Keratinocyte (primary cell): Measurements from ENCODE around the gene TCEA2. TPM values are rescaled to one million over a fixed set of nuclear protein-coding genes. Genes with fewer than 3 reads are reported as not detected.

ENCODE experiments used
- DNase-seq: peaks from one replicate; pipeline ENCODE4 v3.0.0-alpha.2; 2011; ENCODE audit warnings: low read depth, missing footprints, low spot score
- FAIRE-seq: peaks from 2 replicates; lab custom pipeline; 2011; peaks lifted over from hg19 to GRCh38; lab: Jason Lieb, UNC
- H2AFZ ChIP-seq: 2 replicates; pipeline ENCODE4 v1.6.0; 2012; ENCODE audit warnings: low read length, control low read depth, inconsistent platforms; ENCODE audit not compliant: control insufficient read depth
- H3K27ac ChIP-seq: 2 replicates; pipeline ENCODE4 v1.5.1; 2011; ENCODE audit warnings: low read length; ENCODE audit not compliant: control insufficient read depth, insufficient read depth
- H3K27me3 ChIP-seq: 3 replicates; pipeline ENCODE4 v1.6.0; 2011; ENCODE audit warnings: low read length; ENCODE audit not compliant: control insufficient read depth, insufficient read depth; ENCODE audit errors: extremely low read depth
- H3K36me3 ChIP-seq, 2 experiments: 2 replicates in 1 of 2; 3 replicates in 1 of 2; pipeline ENCODE4 v1.5.1; 2011; ENCODE audit warnings: low read length in 2 of 2, mild to moderate bottlenecking in 1 of 2; ENCODE audit not compliant: control insufficient read depth in 2 of 2, insufficient read depth in 2 of 2; ENCODE audit errors: extremely low read depth in 1 of 2
- H3K4me1 ChIP-seq: 3 replicates; pipeline ENCODE4 v1.5.1; 2011; ENCODE audit warnings: low read length; ENCODE audit not compliant: control insufficient read depth, insufficient read depth; ENCODE audit errors: extremely low read depth
- H3K4me2 ChIP-seq: 3 replicates; pipeline ENCODE4 v1.6.0; 2011; ENCODE audit warnings: low read depth, low read length; ENCODE audit not compliant: control insufficient read depth, insufficient read depth; ENCODE audit errors: extremely low read depth
- H3K4me3 ChIP-seq, 3 experiments: fragments of 200-600 bp in 1 of 3; sonication (generic) in 1 of 3; 2 replicates in 2 of 3; 3 replicates in 1 of 3; pipeline ENCODE4 v1.5.1; 2011 to 2016; ENCODE audit warnings: low read length in 3 of 3, mild to moderate bottlenecking in 3 of 3, control low read depth in 2 of 3, inconsistent platforms in 1 of 3, low read depth in 1 of 3, mixed read lengths in 1 of 3, mixed run types in 1 of 3, moderate library complexity in 1 of 3; ENCODE audit not compliant: control insufficient read depth in 2 of 3, insufficient read depth in 2 of 3; ENCODE audit errors: extremely low read depth in 1 of 3
- H3K79me2 ChIP-seq: 2 replicates; pipeline ENCODE4 v1.6.0; 2012; ENCODE audit warnings: low read length; ENCODE audit not compliant: control insufficient read depth, insufficient read depth
- H3K9ac ChIP-seq: 3 replicates; pipeline ENCODE4 v1.6.0; 2011; ENCODE audit warnings: low read length; ENCODE audit not compliant: control insufficient read depth, insufficient read depth; ENCODE audit errors: extremely low read depth
- H3K9me1 ChIP-seq: 3 replicates; pipeline ENCODE4 v1.6.0; 2011; ENCODE audit warnings: low read length; ENCODE audit not compliant: control insufficient read depth, insufficient read depth; ENCODE audit errors: extremely low read depth
- H3K9me3 ChIP-seq: 2 replicates; pipeline ENCODE4 v1.5.1; 2012; ENCODE audit warnings: low read depth, low read length; ENCODE audit not compliant: control insufficient read depth
- H4K20me1 ChIP-seq: 3 replicates; pipeline ENCODE4 v1.6.0; 2011; ENCODE audit warnings: low read length; ENCODE audit not compliant: control insufficient read depth, insufficient read depth; ENCODE audit errors: extremely low read depth
- CTCF ChIP-seq, 3 experiments: IDR thresholded peaks in 1 of 3; conservative IDR thresholded peaks in 1 of 3; optimal IDR thresholded peaks in 1 of 3; 2 replicates in 2 of 3; 3 replicates in 1 of 3; pipeline versions ENCODE3 to v1.5.1; 2011; ENCODE audit warnings: low read length in 3 of 3, mild to moderate bottlenecking in 3 of 3, moderate library complexity in 2 of 3, control low read depth in 1 of 3, inconsistent platforms in 1 of 3; ENCODE audit not compliant: insufficient read depth in 2 of 3; ENCODE audit errors: extremely low read depth in 1 of 3
- EZH2 ChIP-seq: IDR thresholded peaks from one replicate; pipeline ENCODE4 v1.6.1; 2012; ENCODE audit warnings: inconsistent platforms, mild to moderate bottlenecking, low read length, moderate library complexity
- dilution Hi-C: fragments of 300-500 bp; cut with MboI; formaldehyde crosslinking; loops from one replicate; pipeline ENCODE4 v1.7.0; 2020; ENCODE audit warnings: low sequenced_read_pairs; ENCODE audit not compliant: extremely low pct_ligation_motif_present
- polyA plus RNA-seq, 5 experiments: library from polyadenylated mRNA; depleted of rRNA in 3 of 5; stranded (reverse) in 3 of 5; stranded (forward) in 1 of 5; unstranded in 1 of 5; fragments of >200 nt; gene quantifications; 1 replicate in 1 of 5; 2 replicates in 3 of 5; 3 replicates in 1 of 5; pipeline versions ENCODE4 v1.2.1 to v1.2.3, GENCODE V29; 2011 to 2012; ENCODE audit warnings: missing spikeins in 2 of 5, low read depth in 1 of 5, low replicate concordance in 1 of 5

TCEA2 gene
- polyA plus RNA-seq, 1 donor (not counting 4 experiments of a cell fraction or from before 2014, with no cell fraction given) = 9.1 TPM

GRCh38 chr20:64025101-64025825, 37.7 kb upstream of the TCEA2 start:
- dilution Hi-C loops = no loop called here
- Histone ChIP-seq H3K27ac (no peak overlapping the region), H3K36me3 (peaks cover 31 to 37% of the 10 kb centered on the region in 2 experiments), H2AFZ (no peak overlapping the region), H3K9me3 (no peaks in the 10 kb centered on the region), H3K4me1 (no peaks in the 10 kb centered on the region), H3K79me2 (peaks cover 6% of the 10 kb centered on the region), H4K20me1 (no peaks in the 10 kb centered on the region), H3K4me2 (no peak overlapping the region), H3K4me3 (no peak overlapping the region), H3K9me1 (no peaks in the 10 kb centered on the region), H3K27me3 (no peaks in the 10 kb centered on the region), H3K9ac (no peak overlapping the region)
- no peak for TF ChIP-seq EZH2
- no peak for TF ChIP-seq CTCF (optimal IDR thresholded peaks at IDR 0.05 in 1 of 3, IDR thresholded peaks at IDR 0.05 in 1 of 3, conservative IDR thresholded peaks at IDR 0.05 in 1 of 3; ENCODE audit: extremely low read depth in 1 of 3, insufficient read depth in 2 of 3, low read length in 3 of 3)
- FAIRE-seq (no peak), DNase-seq (no peak)

GRCh38 chr20:64025826-64026412, 37.1 kb upstream of the TCEA2 start:
- Histone ChIP-seq H3K27me3 (no peaks in the 10 kb centered on the region), H3K9ac (no peak overlapping the region), H3K4me1 (no peaks in the 10 kb centered on the region), H3K9me1 (no peaks in the 10 kb centered on the region), H3K79me2 (peaks cover 6% of the 10 kb centered on the region), H4K20me1 (no peaks in the 10 kb centered on the region), H3K9me3 (no peaks in the 10 kb centered on the region), H3K4me3 (no peak overlapping the region), H3K27ac (no peak overlapping the region), H2AFZ (no peak overlapping the region), H3K36me3 (peaks cover 35 to 39% of the 10 kb centered on the region in 2 experiments), H3K4me2 (no peak overlapping the region)
- FAIRE-seq (no peak), DNase-seq (no peak)
- dilution Hi-C loops = no loop called here
- no peak for TF ChIP-seq EZH2
- no peak for TF ChIP-seq CTCF (optimal IDR thresholded peaks at IDR 0.05 in 1 of 3, IDR thresholded peaks at IDR 0.05 in 1 of 3, conservative IDR thresholded peaks at IDR 0.05 in 1 of 3; ENCODE audit: extremely low read depth in 1 of 3, insufficient read depth in 2 of 3, low read length in 3 of 3)
